Measurements from ENCODE around the gene FABP1.

FABP1 gene

GRCh38 chr2:88077080-88077479 is 50.8 kb downstream of the FABP1 start:
- DNase-seq: no peak

GRCh38 chr2:88074854-88075292 is 53.0 kb downstream of the FABP1 start:
- DNase-seq: no peak

DNA sequence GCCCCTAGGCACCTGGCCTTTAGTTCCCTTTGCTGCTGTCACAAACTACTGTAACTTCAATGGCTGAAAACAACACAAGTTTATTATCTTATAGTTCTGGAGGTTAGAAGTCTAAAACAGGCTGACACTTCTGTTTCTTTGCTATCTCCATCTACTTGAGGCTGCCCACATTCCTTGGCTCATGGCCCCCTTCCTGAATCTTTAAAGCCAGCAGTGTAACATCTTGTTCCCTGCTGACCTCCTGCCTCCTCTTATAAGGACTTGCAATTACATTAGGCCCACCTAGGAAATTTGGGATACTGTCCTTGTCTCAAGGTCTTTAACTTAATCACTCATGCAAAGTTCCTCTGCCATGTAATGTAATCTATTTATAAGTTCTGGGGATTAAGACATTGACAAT is 53.7 kb downstream of the FABP1 start:
- DNase-seq: no peak

All from NCI-H187 (cell line).